Peyer's patch (tissue), 4 donors: ENCODE measurements around the gene CENPC.

Source experiments
- CTCF ChIP-seq, 6 experiments: fragments of 450-650 bp in 4 of 6; fragments of 200-600 bp in 2 of 6; sonication (generic) in 1 of 6; IDR thresholded peaks; one replicate each; pipeline ENCODE4 v1.5.1; 2017 to 2019; ENCODE audit warnings: antibody characterized with exemption in 6 of 6, mild to moderate bottlenecking in 3 of 6, moderate library complexity in 1 of 6
- POLR2A ChIP-seq, 2 donors: fragments of 450-650 bp; IDR thresholded peaks; one replicate each; pipeline ENCODE4 v1.5.1; 2017; ENCODE audit warnings: antibody characterized with exemption in 2 of 2, mild to moderate bottlenecking in 2 of 2, moderate library complexity in 2 of 2

GRCh38 chr4:67593741-67594175 is 48.5 kb upstream of the CENPC start:
- TF ChIP-seq CTCF (IDR thresholded peaks at IDR 0.05), result no peak
- TF ChIP-seq POLR2A (IDR thresholded peaks at IDR 0.05), result no peak
